GM12892 (cell line): Measurements from ENCODE around the gene NUBPL.

ENCODE experiments used
- POLR2A ChIP-seq: IDR thresholded peaks from 2 replicates; pipeline ENCODE4 v1.6.1; 2011; ENCODE audit warnings: low read depth, low read length, control low read depth
- POLR2AphosphoS5 ChIP-seq: IDR thresholded peaks from 2 replicates; pipeline ENCODE4 v1.6.1; 2011; ENCODE audit warnings: low read depth, low read length, control low read depth
- TAF1 ChIP-seq: IDR thresholded peaks from 2 replicates; pipeline ENCODE4 v1.6.1; 2011; ENCODE audit warnings: low read depth, mild to moderate bottlenecking, control low read depth, low read length, borderline replicate concordance

- no peak for TF ChIP-seq TAF1
- TF ChIP-seq POLR2A: no peak
- no peak for TF ChIP-seq POLR2AphosphoS5
Measured at GRCh38 chr14:31774567-31774966, 213.4 kb downstream of the NUBPL start.
